HG03108 (cell line): ENCODE measurements around the gene SORT1.

ENCODE experiments used
- ATAC-seq: cut with Tn5 transposase; IDR thresholded peaks from one replicate; pipeline ENCODE4 v1.9.1; 2021; ENCODE audit warnings: moderate library complexity; ENCODE audit not compliant: unreplicated experiment

SORT1 gene

DNA sequence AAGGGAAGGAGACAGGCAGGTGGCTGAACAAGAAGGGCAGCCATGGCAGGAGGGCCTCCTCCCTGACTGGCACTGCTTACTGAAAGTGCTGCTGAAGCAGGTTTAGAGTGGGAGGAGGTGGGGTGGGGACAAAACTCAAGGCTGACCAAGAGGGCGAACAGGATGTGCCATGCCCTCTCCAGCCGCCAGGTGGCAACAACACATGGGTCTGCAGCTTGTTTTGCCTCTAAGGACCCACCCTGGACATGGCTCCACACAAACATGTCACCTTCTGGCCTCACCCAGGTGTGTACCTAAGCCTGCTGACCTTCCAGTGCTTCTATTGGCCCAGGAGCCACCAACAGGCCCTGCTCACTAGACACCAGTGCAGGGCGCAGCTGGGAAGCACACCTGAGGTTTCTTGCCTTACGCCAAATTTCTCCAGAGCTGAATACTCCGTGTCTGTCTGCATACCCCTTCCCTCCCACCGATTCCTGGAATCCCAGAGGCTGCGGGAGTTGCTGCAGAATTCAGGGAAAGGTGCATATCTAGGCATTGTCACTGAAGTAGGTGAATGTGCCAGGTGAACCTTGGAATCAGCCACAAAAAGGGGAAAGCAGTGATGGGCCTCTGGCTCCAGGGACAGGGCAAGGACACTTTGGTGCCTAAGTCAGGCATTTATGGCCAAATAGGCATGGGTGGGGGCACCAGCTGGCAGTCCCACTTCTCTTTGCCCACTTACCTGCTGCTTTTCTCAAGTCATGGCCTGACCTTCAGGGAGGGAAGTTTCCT is 120.1 kb downstream of the SORT1 start:
- ATAC-seq, result peak; percentile 68

DNA sequence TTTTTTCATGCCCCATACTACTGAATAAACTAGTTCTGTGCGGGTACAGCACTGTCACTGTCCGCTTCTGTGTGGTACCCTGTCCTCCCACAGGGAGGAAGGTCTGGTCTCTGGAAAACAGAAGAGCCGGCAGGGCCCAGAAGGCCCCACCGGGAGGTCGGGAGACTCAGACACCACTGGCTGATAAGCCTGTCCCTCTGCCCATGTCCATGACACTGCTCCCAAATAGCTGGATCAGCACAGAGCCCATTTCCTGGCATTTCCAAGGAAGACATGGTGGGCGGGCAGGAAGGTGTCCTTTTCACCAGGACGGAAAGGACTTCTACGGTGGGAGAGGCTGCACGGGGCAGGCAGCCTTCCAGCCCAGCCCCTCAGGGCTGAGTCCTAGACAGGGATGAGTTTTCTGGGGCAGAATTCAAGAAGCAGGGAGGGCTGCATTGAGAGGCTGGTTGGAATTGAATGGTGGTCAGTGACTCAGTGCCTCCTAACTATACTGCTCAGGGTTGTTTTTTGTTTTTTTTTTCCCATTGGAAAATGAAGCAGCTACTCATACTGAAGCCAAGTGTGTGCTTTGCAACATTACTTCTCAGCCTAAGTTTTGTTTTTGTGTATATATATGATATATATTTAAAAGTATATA is 121.9 kb downstream of the SORT1 start:
- no peak for ATAC-seq

DNA sequence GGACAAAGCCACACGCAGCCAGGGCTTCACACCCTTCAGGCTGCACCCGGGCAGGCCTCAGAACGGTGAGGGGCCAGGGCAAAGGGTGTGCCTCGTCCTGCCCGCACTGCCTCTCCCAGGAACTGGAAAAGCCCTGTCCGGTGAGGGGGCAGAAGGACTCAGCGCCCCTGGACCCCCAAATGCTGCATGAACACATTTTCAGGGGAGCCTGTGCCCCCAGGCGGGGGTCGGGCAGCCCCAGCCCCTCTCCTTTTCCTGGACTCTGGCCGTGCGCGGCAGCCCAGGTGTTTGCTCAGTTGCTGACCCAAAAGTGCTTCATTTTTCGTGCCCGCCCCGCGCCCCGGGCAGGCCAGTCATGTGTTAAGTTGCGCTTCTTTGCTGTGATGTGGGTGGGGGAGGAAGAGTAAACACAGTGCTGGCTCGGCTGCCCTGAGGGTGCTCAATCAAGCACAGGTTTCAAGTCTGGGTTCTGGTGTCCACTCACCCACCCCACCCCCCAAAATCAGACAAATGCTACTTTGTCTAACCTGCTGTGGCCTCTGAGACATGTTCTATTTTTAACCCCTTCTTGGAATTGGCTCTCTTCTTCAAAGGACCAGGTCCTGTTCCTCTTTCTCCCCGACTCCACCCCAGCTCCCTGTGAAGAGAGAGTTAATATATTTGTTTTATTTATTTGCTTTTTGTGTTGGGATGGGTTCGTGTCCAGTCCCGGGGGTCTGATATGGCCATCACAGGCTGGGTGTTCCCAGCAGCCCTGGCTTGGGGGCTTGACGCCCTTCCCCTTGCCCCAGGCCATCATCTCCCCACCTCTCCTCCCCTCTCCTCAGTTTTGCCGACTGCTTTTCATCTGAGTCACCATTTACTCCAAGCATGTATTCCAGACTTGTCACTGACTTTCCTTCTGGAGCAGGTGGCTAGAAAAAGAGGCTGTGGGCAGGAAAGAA is 122.9 kb downstream of the SORT1 start:
- no peak for ATAC-seq

DNA sequence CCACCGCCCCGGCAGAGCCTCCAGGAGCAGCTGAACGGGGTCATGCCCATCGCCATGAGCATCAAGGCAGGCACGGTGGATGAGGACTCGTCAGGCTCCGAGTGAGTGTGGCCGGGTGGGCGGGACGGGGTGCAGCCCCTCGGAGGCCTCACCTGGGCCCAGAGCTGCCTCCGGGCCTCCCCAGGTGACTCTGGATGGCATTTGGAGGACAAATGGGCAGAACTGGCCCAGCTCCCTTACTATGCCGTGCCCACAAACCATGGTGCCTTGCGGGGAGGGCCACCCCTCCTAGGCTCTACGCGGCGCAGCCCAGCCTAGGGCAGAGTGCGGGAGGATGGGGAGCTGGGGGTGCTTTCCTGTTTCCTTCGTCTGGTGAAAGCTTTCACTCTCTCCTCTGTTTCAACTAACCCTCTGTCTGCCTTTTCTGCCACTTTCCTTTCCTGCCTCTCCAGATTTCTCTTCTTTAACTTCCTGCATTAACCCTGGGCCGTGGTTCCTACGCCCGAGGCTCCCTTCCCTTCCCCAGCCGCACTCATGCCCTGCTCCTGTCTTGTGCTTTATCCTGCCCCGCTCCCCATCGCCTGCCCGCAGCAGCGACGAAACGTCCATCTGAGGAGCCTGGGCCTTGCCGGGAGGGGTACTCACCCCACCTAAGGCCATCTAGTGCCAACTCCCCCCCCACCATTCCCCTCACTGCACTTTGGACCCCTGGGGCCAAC is 124.0 kb downstream of the SORT1 start:
- ATAC-seq, result no peak

DNA sequence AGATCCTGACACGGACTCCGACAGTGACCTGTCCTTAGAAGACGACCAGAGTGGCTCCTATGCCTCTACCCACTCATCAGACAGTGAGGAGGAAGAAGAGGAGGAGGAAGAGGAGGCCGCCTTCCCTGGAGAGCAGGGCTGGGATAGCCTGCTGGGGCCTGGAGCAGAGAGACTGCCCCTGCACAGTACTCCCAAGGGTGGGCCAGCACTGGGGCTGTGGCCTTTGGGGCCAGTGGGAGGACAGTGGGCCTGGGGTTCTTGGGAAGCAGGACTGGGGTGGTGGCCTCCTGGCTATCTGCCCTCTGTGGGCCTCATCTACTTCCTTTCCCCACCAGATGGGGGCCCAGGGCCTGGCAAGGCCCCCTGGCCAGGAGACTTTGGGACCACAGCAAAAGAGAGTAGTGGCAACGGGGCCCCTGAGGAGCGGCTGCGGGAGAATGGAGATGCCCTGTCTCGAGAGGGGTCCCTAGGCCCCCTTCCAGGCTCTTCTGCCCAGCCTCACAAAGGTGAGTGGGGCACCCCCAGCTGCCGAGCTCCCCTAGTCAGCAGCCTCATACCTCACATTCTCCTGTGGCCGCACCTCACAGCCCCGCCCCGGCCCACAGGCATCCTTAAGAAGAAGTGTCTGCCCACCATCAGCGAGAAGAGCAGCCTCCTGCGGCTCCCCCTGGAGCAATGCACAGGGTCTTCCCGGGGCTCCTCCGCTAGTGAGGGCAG is 124.7 kb downstream of the SORT1 start:
- no peak for ATAC-seq

DNA sequence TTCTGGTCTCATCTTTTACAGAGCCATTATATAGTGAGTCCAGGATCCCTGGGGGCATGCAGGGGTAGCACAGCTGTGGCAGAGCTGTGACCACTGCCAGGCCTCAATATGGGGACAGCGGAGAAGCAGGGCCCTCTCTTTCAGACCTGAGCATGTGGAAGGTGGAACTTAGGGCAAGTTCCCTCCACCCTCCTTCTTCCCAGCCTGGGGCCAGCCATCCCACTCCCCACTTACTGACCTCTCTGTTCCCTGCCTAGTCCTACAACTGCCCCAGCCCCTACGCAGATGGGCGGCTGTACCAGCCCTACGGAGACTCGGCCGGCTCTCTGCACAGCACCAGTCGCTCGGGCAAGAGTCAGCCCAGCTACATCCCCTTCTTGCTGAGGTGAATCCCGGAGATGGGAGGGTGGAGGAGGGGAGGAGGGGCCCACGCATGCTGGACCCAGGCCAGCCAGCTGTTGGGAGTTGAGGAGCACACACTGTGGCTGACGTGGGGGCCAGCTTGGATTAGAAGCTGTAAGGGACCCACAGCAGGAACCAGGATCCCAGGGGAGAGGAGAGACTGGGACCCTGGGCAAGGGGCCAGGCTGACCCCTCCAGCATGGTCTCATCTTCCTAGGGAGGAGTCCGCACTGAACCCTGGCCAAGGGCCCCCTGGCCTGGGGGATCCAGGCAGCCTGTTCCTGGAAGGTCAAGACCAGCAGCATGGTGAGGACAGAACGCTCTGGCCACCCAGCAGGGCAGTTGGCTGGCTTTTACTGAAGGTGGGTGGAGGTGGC is 125.5 kb downstream of the SORT1 start:
- no peak for ATAC-seq

DNA sequence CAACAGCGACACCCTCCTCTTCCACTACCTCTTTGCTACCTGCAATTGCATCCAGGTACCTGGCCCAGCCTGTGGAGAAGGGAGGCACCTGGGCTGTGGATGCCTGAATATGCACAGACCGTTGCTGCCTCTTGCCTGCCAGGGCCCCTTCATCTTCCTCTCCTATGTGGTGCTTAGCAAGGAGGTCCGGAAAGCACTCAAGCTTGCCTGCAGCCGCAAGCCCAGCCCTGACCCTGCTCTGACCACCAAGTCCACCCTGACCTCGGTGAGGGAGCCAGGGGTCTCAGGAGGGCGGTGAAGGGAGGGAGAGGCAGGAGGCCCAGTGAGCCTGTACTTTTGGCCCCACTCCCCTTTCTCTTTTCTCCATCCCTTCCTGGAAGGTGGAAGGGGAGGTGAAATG is 126.3 kb downstream of the SORT1 start:
- no peak for ATAC-seq

DNA sequence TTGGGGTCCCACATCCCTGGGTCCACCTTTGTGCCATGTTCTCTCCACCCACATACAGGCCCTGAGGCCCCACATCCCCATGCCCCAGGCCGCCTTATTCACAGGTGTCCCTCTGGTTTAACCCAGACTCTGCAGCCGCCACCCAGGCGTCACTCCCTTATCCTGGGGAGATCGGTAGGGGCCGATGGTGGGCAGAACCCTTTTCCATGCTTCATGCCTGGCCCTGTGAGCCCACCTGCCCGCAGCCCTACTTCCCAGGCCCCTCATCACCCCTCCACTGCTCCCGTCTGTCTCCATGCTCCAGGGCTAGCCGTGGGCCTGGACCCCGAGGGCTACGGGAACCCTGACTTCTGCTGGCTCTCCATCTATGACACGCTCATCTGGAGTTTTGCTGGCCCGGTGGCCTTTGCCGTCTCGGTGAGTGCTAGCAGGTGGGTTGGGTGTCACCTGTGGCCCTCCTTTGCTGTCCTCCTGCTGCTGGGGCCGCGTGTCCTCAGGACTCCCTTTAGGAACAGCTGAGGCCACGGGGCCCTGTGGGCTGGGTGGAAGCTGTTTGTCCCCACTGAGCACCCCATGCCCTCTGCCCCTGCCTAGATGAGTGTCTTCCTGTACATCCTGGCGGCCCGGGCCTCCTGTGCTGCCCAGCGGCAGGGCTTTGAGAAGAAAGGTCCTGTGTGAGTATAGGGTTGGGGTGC is 126.9 kb downstream of the SORT1 start:
- no peak for ATAC-seq

DNA sequence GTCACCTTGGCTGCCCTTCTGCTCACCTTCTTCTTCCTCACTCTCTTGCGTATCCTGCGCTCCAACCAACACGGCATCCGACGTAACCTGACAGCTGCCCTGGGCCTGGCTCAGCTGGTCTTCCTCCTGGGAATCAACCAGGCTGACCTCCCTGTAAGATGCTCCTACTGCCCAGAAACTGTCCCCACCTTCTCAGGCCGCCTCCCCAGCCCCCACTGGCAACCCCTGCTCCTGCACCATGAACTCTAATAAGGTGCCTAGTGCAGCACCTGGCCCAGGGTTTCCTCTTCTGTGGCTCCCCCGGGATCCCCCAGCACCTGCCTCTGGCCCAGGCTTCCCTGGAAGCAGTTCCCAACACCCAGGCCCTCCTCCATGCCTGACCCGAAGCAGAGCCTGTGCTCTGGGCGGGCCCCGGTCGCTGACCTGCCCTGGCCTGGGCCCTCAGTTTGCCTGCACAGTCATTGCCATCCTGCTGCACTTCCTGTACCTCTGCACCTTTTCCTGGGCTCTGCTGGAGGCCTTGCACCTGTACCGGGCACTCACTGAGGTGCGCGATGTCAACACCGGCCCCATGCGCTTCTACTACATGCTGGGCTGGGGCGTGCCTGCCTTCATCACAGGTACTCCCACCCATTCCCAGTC is 127.6 kb downstream of the SORT1 start:
- no peak for ATAC-seq

DNA sequence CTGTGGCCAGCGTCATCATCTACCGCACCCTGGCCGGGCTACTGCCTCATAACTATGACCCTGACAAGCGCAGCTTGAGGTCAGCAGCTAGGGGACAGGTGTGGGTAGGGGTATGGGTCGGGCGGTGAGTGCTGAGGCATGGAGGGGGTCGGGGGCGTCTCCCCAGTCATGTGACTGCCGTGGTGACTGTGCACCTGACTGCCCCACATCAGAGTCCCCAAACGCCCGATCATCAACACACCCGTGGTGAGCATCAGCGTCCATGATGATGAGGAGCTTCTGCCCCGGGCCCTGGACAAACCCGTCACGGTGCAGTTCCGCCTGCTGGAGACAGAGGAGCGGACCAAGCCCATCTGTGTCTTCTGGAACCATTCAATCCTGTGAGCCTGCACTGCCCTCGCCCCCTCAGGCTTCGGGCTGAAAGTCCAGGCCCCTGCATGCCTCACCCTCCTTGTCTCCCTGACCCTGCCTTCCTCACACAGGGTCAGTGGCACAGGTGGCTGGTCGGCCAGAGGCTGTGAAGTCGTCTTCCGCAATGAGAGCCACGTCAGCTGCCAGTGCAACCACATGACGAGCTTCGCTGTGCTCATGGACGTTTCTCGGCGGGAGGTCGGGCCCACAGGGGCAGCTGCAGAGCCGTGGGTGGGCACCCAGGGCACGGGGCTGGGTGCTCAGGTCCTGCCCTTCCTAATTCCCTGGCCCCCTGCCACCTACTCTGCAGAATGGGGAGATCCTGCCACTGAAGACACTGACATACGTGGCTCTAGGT is 128.3 kb downstream of the SORT1 start:
- ATAC-seq, result no peak

DNA sequence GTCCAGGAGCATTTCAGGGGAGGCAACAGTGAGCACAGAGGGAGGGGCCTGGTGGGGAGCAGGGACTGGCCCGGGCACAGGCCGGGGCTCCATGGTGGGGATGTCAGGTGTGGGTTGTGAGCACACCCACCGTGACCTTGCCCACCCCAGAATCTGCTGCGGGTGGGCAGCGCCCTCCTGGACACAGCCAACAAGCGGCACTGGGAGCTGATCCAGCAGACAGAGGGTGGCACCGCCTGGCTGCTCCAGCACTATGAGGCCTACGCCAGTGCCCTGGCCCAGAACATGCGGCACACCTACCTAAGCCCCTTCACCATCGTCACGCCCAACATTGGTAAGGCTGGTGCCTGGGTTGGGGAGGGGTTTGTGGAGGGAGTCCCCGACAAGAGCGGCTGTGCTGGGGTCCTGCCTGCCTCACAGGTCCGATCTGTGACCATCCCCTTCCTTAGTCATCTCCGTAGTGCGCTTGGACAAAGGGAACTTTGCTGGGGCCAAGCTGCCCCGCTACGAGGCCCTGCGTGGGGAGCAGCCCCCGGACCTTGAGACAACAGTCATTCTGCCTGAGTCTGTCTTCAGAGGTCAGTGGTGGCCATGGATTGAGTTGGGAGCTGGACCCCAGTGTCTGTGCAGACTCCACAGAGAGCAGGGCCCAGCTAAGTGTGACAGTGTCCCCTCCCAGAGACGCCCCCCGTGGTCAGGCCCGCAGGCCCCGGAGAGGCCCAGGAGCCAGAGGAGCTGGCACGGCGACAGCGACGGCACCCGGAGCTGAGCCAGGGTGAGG is 129.1 kb downstream of the SORT1 start:
- no peak for ATAC-seq

DNA sequence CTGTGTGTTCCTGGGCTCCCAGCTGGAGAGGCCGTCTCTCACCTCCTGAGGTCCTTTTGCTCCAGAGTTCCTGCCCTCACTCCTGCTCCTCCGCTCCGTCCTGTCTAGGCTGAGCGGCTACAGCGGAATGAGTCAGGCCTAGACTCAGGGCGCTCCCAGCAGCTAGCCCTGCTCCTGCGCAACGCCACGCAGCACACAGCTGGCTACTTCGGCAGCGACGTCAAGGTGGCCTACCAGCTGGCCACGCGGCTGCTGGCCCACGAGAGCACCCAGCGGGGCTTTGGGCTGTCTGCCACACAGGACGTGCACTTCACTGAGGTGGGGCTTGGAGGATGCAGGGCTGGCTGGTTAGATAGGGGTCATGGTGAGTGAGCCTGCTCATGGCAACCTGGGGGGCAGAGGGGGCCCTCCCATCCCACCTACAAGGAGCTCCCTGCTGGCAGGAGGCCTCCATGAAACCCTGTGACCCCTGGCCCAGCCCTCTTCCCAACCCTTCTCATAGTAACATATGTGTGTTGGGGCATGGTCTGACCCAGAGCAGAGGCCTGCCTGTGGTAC is 129.9 kb downstream of the SORT1 start:
- ATAC-seq, result no peak

DNA sequence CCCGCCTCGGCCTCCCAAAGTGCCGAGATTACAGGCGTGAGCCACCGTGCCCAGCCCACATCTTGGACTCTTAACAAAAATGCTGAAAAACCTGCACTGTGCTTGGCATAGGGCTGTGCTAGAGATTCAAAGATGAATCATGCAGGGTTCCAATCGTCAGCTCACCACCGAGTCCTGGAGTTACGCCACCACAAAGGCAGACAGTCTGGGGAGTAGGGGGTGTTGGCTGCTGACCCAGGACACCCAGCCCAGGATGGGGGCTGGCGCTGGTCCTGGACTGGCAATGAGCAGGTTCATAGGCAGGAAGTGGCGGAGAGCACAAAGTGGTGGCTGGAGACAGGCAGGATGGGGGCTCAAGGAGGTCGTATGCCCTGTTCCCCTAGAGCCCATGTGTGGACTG is 130.8 kb downstream of the SORT1 start:
- no peak for ATAC-seq

DNA sequence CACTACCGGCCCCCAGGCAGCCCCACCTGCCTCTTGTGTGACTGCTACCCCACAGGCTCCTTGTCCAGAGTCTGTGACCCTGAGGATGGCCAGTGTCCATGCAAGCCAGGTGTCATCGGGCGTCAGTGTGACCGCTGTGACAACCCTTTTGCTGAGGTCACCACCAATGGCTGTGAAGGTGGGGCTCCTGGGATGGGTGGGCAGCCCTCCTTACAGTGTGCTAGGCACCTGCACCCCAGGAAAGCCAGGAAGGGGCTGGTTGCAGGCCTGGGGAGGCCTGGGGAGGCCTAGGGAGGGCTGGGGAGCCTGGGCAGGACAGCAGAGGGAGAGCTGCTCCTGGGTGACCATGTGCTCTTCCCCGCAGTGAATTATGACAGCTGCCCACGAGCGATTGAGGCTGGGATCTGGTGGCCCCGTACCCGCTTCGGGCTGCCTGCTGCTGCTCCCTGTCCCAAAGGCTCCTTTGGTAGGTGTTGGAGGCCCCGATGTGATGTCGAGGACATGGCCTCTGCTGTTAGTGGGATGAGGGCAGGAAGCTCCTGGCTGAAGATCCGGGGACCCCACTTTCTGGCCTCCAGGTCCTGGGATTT is 131.9 kb downstream of the SORT1 start:
- ATAC-seq, result no peak

DNA sequence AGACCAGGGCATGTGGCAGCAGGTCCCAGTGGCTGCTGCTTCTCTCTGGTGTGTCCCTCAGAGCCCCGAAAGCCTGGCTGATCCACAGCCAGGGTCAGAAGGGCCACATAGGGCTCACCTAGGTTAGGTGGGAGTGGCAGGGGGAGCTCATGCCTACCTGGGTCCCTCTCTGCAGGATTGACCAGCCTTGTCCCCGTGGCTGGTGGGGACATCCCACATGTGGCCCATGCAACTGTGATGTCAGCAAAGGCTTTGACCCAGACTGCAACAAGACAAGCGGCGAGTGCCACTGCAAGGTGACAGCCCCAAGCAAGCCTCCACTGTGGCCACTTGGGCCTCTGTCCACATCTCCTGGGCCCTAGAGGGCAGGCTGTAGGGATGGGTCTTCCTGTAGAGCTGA is 132.7 kb downstream of the SORT1 start:
- ATAC-seq, result no peak

DNA sequence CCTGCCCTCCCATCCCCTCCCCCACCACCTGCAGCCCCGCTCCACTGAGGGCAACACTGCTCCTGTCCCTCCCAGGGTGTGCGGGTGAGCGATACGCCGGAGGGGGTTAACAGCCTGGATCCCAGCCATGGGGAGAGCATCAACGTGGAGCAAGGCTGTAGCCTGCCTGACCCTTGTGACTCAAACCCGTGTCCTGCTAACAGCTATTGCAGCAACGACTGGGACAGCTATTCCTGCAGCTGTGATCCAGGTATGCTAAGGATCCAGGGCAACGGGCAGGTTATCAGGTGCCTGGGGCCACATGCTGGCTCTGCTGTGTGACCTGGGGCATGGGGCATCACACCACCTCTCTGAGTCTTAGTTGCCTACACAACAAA is 133.4 kb downstream of the SORT1 start:
- ATAC-seq, result no peak
